K562 (cell line): Measurements from ENCODE around the gene SETD1B. TPM values are rescaled to one million over a fixed set of nuclear protein-coding genes. Genes with fewer than 3 reads are reported as not detected.
A peak's percentile ranks its signal among the peaks of the same experiment; 100 is the strongest.

Experiments used
- CBFA2T2 ChIP-seq: fragments of 450-650 bp; conservative IDR thresholded peaks from 2 replicates; pipeline ENCODE4 v1.6.1; 2017; ENCODE audit warnings: mild to moderate bottlenecking
- DPF2 ChIP-seq: fragments of 450-650 bp; IDR thresholded peaks from 2 replicates; pipeline ENCODE4 v1.6.1; 2016
- E2F8 ChIP-seq: fragments of 450-650 bp; IDR thresholded peaks from 2 replicates; pipeline ENCODE4 v1.7.1; 2018; ENCODE audit warnings: mild to moderate bottlenecking, low read depth; ENCODE audit not compliant: partially characterized antibody
- EP300 ChIP-seq: IDR thresholded peaks from 2 replicates; pipeline ENCODE4 v1.6.1; 2012; ENCODE audit warnings: low read length, improper control_type of control experiment
- ERF ChIP-seq: fragments of 450-650 bp; formaldehyde crosslinking; IDR thresholded peaks from 2 replicates; pipeline ENCODE4 v1.4.0; 2020; ENCODE audit warnings: mild to moderate bottlenecking, mixed read lengths
- HDAC2 ChIP-seq: fragments of 450-650 bp; IDR thresholded peaks from 2 replicates; pipeline ENCODE4 v1.6.1; 2016; ENCODE audit warnings: mild to moderate bottlenecking
- ILK ChIP-seq: fragments of 450-650 bp; IDR thresholded peaks from 2 replicates; pipeline ENCODE4 v1.6.1; 2016; ENCODE audit warnings: missing genetic modification characterization, low read depth, mild to moderate bottlenecking, missing compliant biosample characterization, moderate library complexity, borderline replicate concordance
- MEIS2 ChIP-seq: fragments of 450-650 bp; IDR thresholded peaks from 2 replicates; pipeline ENCODE4 v1.6.1; 2014; ENCODE audit warnings: mild to moderate bottlenecking; ENCODE audit not compliant: partially characterized antibody
- NR4A1 ChIP-seq, 2 experiments: fragments of 250-450 bp in 1 of 2; fragments of 450-650 bp in 1 of 2; sonication (Bioruptor Pico) in 1 of 2; IDR thresholded peaks; 2 replicates each; pipeline versions ENCODE4 v1.4.0 to v1.6.1; 2016 to 2020; ENCODE audit warnings: mild to moderate bottlenecking in 2 of 2, missing compliant biosample characterization in 1 of 2, missing genetic modification characterization in 1 of 2, moderate library complexity in 1 of 2
- TAL1 ChIP-seq: fragments of 450-650 bp; IDR thresholded peaks from 2 replicates; pipeline ENCODE4 v1.6.1; 2016; ENCODE audit warnings: mild to moderate bottlenecking
- TCF3 ChIP-seq: sonication (generic); formaldehyde crosslinking; IDR thresholded peaks from 2 replicates; pipeline ENCODE4 v1.4.0; 2020; ENCODE audit warnings: mild to moderate bottlenecking, missing genetic modification reagents
- ZNF592 ChIP-seq: fragments of 450-650 bp; IDR thresholded peaks from 2 replicates; pipeline ENCODE4 v1.6.1; 2017; ENCODE audit warnings: antibody characterized with exemption, mild to moderate bottlenecking
- polyA plus RNA-seq, 8 experiments: library from polyadenylated mRNA; depleted of rRNA in 4 of 8; stranded (reverse) in 5 of 8; unstranded in 3 of 8; fragments of >200 nt; fragmentation: Nextera tagmentation in 2 of 8; fragmentation: Illumina TruSeq in 1 of 8; extraction: Ambion mirVana in 2 of 8; extraction: Trizol in 1 of 8; gene quantifications; 2 replicates each; pipeline versions ENCODE4 v1.2.1 to v1.2.3, GENCODE V29; 2011 to 2014; ENCODE audit warnings: inconsistent platforms in 1 of 8, missing spikeins in 1 of 8
- total RNA-seq, 7 experiments: library from RNA; depleted of rRNA in 6 of 7; stranded (reverse); fragments of >200 nt in 6 of 7; fragmentation: Illumina TruSeq in 2 of 7; extraction: Trizol in 2 of 7; gene quantifications; 2 replicates each; pipeline versions ENCODE4 v1.2.1 to v1.2.3, GENCODE V29; 2011 to 2021; ENCODE audit warnings: low replicate concordance in 1 of 7

The SETD1B gene
- total and polyA plus RNA-seq, 9 of the 15 experiments (the other 6 are each of a cell fraction or from before 2014, with no cell fraction given): 0.48 to 26.6 (median 2.3) TPM

GRCh38 chr12:121769831-121770301 is 33.9 kb upstream of the SETD1B start (continued):
- TF ChIP-seq E2F8 (no peak), TCF3 (CRISPR knock-in tag) (peak; percentile 55), HDAC2 (0 out of 2 replicates have a peak, but pooled peaks have one; percentile 11), CBFA2T2 (peak; percentile 53), EP300 (0 out of 2 replicates have a peak, but pooled peaks have one; percentile 11), ZNF592 (peak; percentile 71), ERF (no peak), DPF2 (peak; percentile 48; the same call in 1 of the 2 replicates), NR4A1 (CRISPR knock-in tag; IDR thresholded peaks at IDR 0.05) (no peak), NR4A1 (tag; IDR thresholded peaks at IDR 0.05) (peak; percentile 31; the same call in 1 of the 2 replicates), TAL1 (peak; percentile 36; the same call in 1 of the 2 replicates), MEIS2 (peak; percentile 40), ILK (tag) (no peak)
- TF ChIP-seq, all 486 proteins: peak for 17
